ENCODE results near the gene DEPDC1.

Gene DEPDC1, protein sequence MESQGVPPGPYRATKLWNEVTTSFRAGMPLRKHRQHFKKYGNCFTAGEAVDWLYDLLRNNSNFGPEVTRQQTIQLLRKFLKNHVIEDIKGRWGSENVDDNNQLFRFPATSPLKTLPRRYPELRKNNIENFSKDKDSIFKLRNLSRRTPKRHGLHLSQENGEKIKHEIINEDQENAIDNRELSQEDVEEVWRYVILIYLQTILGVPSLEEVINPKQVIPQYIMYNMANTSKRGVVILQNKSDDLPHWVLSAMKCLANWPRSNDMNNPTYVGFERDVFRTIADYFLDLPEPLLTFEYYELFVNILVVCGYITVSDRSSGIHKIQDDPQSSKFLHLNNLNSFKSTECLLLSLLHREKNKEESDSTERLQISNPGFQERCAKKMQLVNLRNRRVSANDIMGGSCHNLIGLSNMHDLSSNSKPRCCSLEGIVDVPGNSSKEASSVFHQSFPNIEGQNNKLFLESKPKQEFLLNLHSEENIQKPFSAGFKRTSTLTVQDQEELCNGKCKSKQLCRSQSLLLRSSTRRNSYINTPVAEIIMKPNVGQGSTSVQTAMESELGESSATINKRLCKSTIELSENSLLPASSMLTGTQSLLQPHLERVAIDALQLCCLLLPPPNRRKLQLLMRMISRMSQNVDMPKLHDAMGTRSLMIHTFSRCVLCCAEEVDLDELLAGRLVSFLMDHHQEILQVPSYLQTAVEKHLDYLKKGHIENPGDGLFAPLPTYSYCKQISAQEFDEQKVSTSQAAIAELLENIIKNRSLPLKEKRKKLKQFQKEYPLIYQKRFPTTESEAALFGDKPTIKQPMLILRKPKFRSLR

DNA sequence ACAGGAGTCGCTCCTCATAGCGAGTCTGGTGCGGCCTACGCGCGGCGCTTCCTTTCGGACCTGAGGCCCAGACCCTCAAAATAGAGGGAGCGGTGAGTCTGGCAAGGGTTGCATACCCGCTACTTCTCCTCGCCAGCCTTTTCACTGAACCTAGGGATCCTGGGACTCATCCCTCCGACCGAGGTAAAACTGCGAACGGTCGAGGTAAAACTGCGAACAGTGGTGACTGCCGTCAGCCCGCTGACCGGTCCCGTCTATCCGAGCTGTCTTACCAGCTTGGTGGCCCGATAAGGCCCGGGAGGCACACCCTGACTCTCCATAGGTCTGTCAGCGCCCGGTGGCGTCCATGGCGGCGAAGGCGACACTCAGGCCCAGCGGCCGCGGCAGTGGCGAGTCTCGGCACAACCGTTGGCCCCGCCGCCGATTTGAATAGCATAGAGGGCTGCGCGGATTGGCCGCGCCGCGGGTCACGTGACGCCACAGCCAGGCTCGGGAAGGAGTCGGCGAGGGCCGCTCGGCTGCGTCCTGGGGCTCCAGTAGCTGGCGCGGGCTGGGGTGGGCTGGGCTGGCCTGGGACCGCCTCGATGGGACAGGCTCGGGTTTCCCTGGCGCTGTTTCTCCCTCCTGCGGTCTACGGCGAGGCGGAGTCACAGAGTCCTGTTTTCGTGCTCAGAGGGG is at the start of gene DEPDC1:
Gene DEPDC1 (minus strand): TSS at position 403 of the 678 bp plus-strand sequence. CDS start 83 bp downstream, at position 320.
- Histone ChIP-seq H3K9me3 (ENCODE audit: control insufficient read depth, low read depth, low read length) (no peaks in the 10 kb centered on the region), H3K9ac (ENCODE audit: low read length) (peak within 1 kb of the TSS; percentile 97), H3K27ac (ENCODE audit: low read length) (peak within 1 kb of the TSS; percentile 84), H3K36me3 (ENCODE audit: control insufficient read depth, low read depth, low read length) (peaks cover 11% of the 10 kb centered on the region), H3K4me1 (ENCODE audit: control insufficient read depth, low read depth, low read length) (peaks cover 12% of the 10 kb centered on the region), H3K27me3 (ENCODE audit: control insufficient read depth, insufficient read depth, low read length) (no peaks in the 10 kb centered on the region), H3K4me3 (ENCODE audit: low read length) (peak within 1 kb of the TSS; percentile 89)

DNA sequence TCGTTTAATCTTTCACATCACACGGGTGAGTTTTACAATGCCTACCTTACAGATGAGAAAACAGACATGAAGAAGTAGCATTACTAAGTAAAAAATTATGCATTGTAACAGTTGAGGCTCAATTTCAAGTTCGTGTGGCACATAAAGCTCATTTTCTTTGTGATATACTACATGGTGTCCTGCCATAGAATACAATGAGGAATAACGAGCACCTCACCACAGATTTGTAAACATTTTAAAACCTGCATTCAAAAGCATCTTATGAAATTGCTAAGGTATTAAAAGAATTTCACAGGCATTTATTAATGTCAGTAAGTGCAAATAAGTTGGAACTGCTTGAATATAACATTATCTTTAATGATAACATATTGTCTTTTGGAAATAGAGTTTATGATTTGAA is 47.8 kb upstream of the DEPDC1 start:
- Histone ChIP-seq H3K9me3 (ENCODE audit: control insufficient read depth, low read depth, low read length) (no peaks in the 10 kb centered on the region), H3K4me1 (ENCODE audit: control insufficient read depth, low read depth, low read length) (no peaks in the 10 kb centered on the region), H3K36me3 (ENCODE audit: control insufficient read depth, low read depth, low read length) (no peaks in the 10 kb centered on the region), H3K27ac (ENCODE audit: low read length) (no peak overlapping the region), H3K27me3 (ENCODE audit: control insufficient read depth, insufficient read depth, low read length) (no peaks in the 10 kb centered on the region), H3K4me3 (ENCODE audit: low read length) (no peak overlapping the region), H3K9ac (ENCODE audit: low read length) (no peak overlapping the region)

DNA sequence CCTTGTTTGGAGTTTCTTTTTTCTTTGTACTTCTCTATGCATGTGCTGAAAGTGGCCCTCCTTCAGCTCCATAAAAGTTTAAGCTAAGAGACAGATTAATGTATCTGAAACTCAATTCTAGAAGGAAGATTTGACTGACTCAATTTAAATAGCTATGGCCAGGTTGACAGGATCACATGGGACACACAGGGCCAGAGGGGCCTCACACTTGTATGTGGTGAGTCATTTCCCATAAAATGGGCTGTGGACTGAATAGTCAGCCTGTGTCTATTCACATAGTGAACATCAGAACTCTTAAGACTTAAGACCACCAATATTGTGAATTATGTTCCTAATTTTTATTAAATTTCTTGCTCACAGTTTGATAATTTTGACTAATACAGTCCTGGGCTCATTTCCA is 45.7 kb upstream of the DEPDC1 start:
- H3K9ac ChIP-seq (ENCODE audit: low read length) = no peak overlapping the region
- no peaks in the 10 kb centered on the region for H3K9me3 ChIP-seq (ENCODE audit: control insufficient read depth, low read depth, low read length)

DNA sequence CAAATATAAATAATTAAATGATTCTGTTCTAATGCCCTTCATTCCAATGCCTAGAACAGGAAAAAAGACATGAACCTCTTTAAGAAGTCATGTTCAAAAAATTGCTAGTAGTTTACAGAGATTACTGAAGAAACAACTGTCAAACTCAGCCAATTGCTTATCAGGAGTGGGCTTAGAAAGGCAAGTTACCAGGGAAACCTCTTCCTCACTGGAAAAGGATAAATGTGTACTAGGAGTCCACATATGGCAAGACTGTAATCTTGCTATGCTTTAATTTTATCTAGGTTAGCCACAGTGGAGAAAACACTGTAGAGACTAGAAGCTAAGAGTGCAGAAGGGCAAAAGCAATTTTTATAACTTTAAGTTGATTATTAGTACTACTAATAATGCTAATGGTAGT is 42.1 kb upstream of the DEPDC1 start:
- no peak overlapping the region for H3K27ac ChIP-seq (ENCODE audit: low read length)
- no peak overlapping the region for H3K4me3 ChIP-seq (ENCODE audit: low read length)
- no peaks in the 10 kb centered on the region for H3K36me3 ChIP-seq (ENCODE audit: control insufficient read depth, low read depth, low read length)
- H3K9me3 ChIP-seq (ENCODE audit: control insufficient read depth, low read depth, low read length) = no peaks in the 10 kb centered on the region
- no peaks in the 10 kb centered on the region for H3K27me3 ChIP-seq (ENCODE audit: control insufficient read depth, insufficient read depth, low read length)
- no peak overlapping the region for H3K9ac ChIP-seq (ENCODE audit: low read length)
- H3K4me1 ChIP-seq (ENCODE audit: control insufficient read depth, low read depth, low read length) = no peaks in the 10 kb centered on the region

More for the DNA sequence above, 45.7 kb upstream of the DEPDC1 start:
- H3K36me3 ChIP-seq (ENCODE audit: control insufficient read depth, low read depth, low read length) = no peaks in the 10 kb centered on the region
- no peaks in the 10 kb centered on the region for H3K4me1 ChIP-seq (ENCODE audit: control insufficient read depth, low read depth, low read length)
- no peak overlapping the region for H3K27ac ChIP-seq (ENCODE audit: low read length)
- no peaks in the 10 kb centered on the region for H3K27me3 ChIP-seq (ENCODE audit: control insufficient read depth, insufficient read depth, low read length)
- no peak overlapping the region for H3K4me3 ChIP-seq (ENCODE audit: low read length)

DNA sequence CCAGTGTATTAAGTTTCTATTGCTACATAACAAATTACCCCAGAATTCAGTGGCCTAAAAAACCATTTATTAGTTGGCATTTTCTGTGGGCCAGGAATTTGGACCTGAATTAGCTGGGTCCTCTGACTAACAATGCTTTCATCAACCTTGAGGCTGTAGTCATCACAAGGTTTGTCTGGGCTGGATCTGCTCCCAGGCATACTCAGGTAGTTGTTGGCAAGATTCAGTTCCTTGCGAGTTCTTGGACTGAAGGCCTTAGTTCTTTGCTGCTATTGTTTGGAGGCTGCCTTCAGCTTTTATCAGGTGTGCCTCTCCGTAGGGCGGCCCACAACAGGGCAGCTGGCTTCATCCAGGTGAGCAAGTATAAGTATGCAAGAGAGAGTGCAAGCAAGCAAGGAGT is 31.4 kb upstream of the DEPDC1 start:
- Histone ChIP-seq H3K9me3 (ENCODE audit: control insufficient read depth, low read depth, low read length) (no peaks in the 10 kb centered on the region), H3K9ac (ENCODE audit: low read length) (no peak overlapping the region), H3K27me3 (ENCODE audit: control insufficient read depth, insufficient read depth, low read length) (no peaks in the 10 kb centered on the region), H3K27ac (ENCODE audit: low read length) (no peak overlapping the region), H3K36me3 (ENCODE audit: control insufficient read depth, low read depth, low read length) (no peaks in the 10 kb centered on the region), H3K4me3 (ENCODE audit: low read length) (no peak overlapping the region), H3K4me1 (ENCODE audit: control insufficient read depth, low read depth, low read length) (no peaks in the 10 kb centered on the region)

DNA sequence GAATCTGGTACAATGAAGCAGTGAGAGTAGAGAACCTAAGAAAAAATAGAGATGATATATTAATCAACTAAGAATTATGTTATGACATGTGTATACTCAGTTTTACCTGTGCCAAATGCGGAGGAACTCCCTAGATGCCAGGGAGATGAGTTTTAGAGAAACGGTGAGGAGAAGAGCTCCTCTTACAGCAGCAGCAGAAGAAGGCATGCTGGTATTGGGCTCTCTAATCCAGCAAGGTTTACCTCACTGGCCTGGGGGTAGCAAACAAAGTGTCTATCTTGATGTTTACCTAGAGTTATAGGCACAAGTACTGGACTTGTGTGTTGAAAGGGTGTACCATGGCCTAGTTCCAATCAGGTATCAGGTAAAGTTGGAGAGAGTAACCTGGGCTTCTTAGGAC is 28.9 kb upstream of the DEPDC1 start:
- Histone ChIP-seq H3K27me3 (ENCODE audit: control insufficient read depth, insufficient read depth, low read length) (no peaks in the 10 kb centered on the region), H3K4me1 (ENCODE audit: control insufficient read depth, low read depth, low read length) (no peaks in the 10 kb centered on the region), H3K36me3 (ENCODE audit: control insufficient read depth, low read depth, low read length) (no peaks in the 10 kb centered on the region), H3K9ac (ENCODE audit: low read length) (no peak overlapping the region), H3K4me3 (ENCODE audit: low read length) (no peak overlapping the region), H3K27ac (ENCODE audit: low read length) (no peak overlapping the region), H3K9me3 (ENCODE audit: control insufficient read depth, low read depth, low read length) (no peaks in the 10 kb centered on the region)

DNA sequence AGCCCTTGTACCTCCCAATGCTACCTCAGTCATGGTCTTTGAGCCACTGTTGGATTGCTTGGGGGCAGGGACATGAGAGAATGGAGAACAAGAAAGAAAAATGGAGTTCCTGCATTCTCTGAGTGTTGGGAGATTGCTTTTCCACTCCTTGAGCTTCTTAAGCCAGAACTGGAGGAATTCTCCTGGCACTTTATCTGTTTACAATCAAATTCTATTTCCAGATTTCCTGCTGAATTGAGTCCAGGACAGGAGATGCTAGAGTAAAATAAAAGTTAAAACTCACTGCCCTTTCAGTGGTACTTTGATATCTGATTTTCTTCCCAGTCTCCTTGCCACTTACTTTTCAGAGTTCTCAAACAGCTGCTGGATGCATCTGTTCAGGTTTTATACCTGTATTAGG is 24.4 kb upstream of the DEPDC1 start:
- no peaks in the 10 kb centered on the region for H3K4me1 ChIP-seq (ENCODE audit: control insufficient read depth, low read depth, low read length)
- no peak overlapping the region for H3K4me3 ChIP-seq (ENCODE audit: low read length)
- no peaks in the 10 kb centered on the region for H3K36me3 ChIP-seq (ENCODE audit: control insufficient read depth, low read depth, low read length)
- H3K27me3 ChIP-seq (ENCODE audit: control insufficient read depth, insufficient read depth, low read length) = no peaks in the 10 kb centered on the region
- no peak overlapping the region for H3K9ac ChIP-seq (ENCODE audit: low read length)
- no peaks in the 10 kb centered on the region for H3K9me3 ChIP-seq (ENCODE audit: control insufficient read depth, low read depth, low read length)
- H3K27ac ChIP-seq (ENCODE audit: low read length) = no peak overlapping the region

DNA sequence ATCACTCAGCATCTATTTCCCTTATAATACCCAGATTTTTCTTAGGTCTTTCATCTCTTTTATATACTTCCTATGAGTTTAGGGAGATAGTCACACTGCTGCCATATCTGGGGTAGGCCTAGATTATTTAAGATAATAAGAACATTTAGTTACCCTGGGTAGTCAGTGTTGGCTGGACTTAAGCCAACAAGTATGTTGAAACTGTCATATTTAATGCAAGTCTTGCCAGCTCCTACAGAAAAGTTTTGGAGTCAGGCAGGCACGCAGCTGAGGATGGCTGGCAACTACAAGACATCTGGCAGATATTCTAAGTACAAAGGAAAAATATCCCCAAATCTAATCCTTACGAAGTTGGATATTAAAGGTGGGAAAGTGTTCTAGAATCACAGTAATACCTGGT is 19.2 kb upstream of the DEPDC1 start:
- Histone ChIP-seq H3K27ac (ENCODE audit: low read length) (no peak overlapping the region), H3K4me1 (ENCODE audit: control insufficient read depth, low read depth, low read length) (no peaks in the 10 kb centered on the region)

DNA sequence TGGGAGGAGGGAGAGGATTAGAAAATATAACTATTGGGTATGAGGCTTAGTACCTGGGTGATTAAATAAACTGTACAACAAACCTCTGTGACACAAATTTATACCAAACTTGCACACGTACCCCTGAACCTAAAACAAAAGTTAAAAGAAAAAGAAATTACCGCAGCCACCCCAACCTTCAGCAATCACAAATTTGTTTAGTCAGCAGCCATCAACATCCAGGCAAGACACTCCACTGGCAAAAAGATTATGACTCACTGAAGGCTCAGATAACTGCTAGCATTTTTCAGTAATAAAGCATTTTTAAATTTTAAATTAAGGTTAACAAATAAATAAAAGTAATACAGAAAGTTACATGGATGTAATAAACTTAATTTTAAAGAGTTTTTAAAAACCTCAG is 14.4 kb upstream of the DEPDC1 start:
- Histone ChIP-seq H3K27me3 (ENCODE audit: control insufficient read depth, insufficient read depth, low read length) (no peaks in the 10 kb centered on the region), H3K36me3 (ENCODE audit: control insufficient read depth, low read depth, low read length) (no peaks in the 10 kb centered on the region), H3K27ac (ENCODE audit: low read length) (no peak overlapping the region), H3K9me3 (ENCODE audit: control insufficient read depth, low read depth, low read length) (peaks cover 3% of the 10 kb centered on the region), H3K9ac (ENCODE audit: low read length) (no peak overlapping the region), H3K4me1 (ENCODE audit: control insufficient read depth, low read depth, low read length) (no peaks in the 10 kb centered on the region), H3K4me3 (ENCODE audit: low read length) (no peak overlapping the region)

More for the DNA sequence above, 19.2 kb upstream of the DEPDC1 start:
- Histone ChIP-seq H3K4me3 (ENCODE audit: low read length) (no peak overlapping the region), H3K27me3 (ENCODE audit: control insufficient read depth, insufficient read depth, low read length) (no peaks in the 10 kb centered on the region), H3K36me3 (ENCODE audit: control insufficient read depth, low read depth, low read length) (no peaks in the 10 kb centered on the region), H3K9ac (ENCODE audit: low read length) (no peak overlapping the region), H3K9me3 (ENCODE audit: control insufficient read depth, low read depth, low read length) (peaks cover 3% of the 10 kb centered on the region)

DNA sequence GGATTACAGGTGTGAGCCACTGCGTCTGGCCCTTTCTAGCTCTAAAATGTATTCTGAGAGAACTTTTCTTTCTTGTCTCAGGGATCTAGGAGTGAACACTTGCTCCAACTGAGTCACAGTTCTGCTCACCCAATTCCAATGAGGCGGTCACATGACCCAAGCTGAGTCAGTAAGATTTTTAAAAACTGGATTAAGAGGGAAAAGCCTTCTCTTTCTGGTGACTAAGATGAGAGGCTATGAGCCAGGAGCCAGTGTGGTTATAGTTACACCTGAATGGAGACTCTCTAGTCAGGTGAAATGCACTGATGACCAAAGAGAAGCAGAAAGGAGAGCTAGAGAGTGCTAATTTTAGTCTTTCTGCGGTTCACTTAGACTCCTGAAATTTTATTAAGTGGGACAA is 9.5 kb upstream of the DEPDC1 start:
- H3K4me3 ChIP-seq (ENCODE audit: low read length) = no peak overlapping the region
- H3K9me3 ChIP-seq (ENCODE audit: control insufficient read depth, low read depth, low read length) = peaks cover 5% of the 10 kb centered on the region
- H3K36me3 ChIP-seq (ENCODE audit: control insufficient read depth, low read depth, low read length) = no peaks in the 10 kb centered on the region
- no peak overlapping the region for H3K9ac ChIP-seq (ENCODE audit: low read length)
- no peak overlapping the region for H3K27ac ChIP-seq (ENCODE audit: low read length)
- no peaks in the 10 kb centered on the region for H3K4me1 ChIP-seq (ENCODE audit: control insufficient read depth, low read depth, low read length)
- no peaks in the 10 kb centered on the region for H3K27me3 ChIP-seq (ENCODE audit: control insufficient read depth, insufficient read depth, low read length)

DNA sequence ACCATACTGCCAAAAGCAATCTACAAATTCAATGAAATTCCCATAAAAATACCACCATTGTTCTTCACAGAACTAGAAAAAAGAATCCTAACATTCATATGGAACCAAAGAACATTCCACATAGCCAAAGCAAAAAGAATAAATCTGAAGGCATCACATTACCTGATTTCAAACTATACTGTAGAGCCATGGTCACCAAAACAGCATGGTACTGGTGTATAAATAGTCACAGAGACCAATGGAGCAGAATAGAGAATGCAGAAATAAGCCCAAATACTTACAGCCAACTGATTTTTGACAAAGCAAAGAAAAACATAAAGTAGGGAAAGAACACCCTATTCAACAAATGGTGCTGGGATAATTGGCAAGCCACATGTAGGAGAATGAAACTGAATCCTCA is 6.2 kb upstream of the DEPDC1 start:
- Histone ChIP-seq H3K9me3 (ENCODE audit: control insufficient read depth, low read depth, low read length) (peaks cover 5% of the 10 kb centered on the region), H3K4me1 (ENCODE audit: control insufficient read depth, low read depth, low read length) (no peaks in the 10 kb centered on the region), H3K27ac (ENCODE audit: low read length) (no peak overlapping the region), H3K4me3 (ENCODE audit: low read length) (no peak overlapping the region), H3K27me3 (ENCODE audit: control insufficient read depth, insufficient read depth, low read length) (no peaks in the 10 kb centered on the region), H3K36me3 (ENCODE audit: control insufficient read depth, low read depth, low read length) (no peaks in the 10 kb centered on the region), H3K9ac (ENCODE audit: low read length) (no peak overlapping the region)

All from iPS-18a (cell line).